Limb (tissue), 2 donors: ENCODE results near the gene TTC8.
"Not testable (repeated sequence)": the region's sequence is repeated elsewhere in the genome, so short reads cannot be mapped to it uniquely, and the experiment has no call there.

ENCODE experiments used
- DNase-seq, 2 donors: peaks; one replicate each; pipeline ENCODE4 v3.0.0-alpha.2; 2016; ENCODE audit errors: extremely low spot score in 2 of 2

Gene TTC8

GRCh38 chr14:88825078-88825458, 617 bp downstream of the TTC8 start:
- DNase-seq, result no peak

GRCh38 chr14:88825503-88825902, 1.1 kb downstream of the TTC8 start:
- DNase-seq, result no peak

GRCh38 chr14:88829188-88829587, 4.7 kb downstream of the TTC8 start:
- DNase-seq, result no peak

DNA sequence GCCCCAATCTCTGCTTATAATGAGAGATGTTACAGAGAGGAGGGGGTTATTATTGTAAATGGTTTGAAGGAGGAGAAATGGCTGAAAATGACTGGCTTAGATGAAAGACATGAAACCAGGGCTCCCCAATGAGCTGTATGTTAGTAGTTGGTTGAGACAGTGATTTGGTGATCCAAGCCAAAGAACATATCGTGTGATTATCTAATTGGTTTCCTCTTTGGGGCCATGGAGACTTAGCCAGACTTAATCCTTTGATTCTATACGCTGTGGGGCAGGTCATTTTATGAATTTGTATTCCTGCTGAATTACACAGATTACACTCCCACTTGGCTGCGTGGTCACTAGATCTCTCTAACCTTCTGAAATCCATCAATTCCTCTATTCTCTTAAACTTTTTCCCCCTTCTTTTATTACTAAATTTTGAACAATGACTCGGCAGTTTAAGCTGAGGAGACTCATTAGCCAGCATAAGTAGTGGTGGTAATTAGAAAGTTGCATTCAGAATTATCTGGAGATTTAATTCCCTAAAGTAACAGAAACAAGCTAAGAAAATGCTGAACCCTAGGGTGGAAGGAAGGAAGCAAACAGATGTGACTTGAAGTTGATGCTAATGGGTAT, 5.3 kb downstream of the TTC8 start:
- DNase-seq, result no peak

- no peak for DNase-seq
Observed at GRCh38 chr14:88831284-88831683, 6.8 kb downstream of the TTC8 start.

GRCh38 chr14:88834883-88835431, 10.5 kb downstream of the TTC8 start:
- peak in 1 of 2 donors; percentile 22 for DNase-seq

- DNase-seq, result no peak
Observed at GRCh38 chr14:88835661-88836060, 11.2 kb downstream of the TTC8 start.

DNA sequence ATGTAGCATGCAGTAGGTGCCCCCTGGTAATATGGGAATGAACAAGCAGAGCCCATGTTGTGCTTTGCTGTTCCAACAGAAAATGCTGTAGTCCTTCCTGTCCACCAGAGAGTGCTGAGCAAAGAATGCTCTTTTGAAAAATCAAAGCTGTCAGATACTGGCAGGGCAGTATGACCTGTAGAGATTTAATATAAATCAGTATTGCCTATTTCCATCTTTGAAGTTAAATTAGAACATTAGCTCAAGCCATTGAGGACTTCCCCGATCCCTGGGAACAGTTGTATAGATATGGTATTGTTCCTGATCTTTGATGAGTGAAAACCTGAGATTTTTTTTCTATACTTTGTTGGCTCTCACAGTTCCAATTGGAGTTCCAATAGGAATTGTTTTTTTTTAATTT, 13.0 kb downstream of the TTC8 start:
- DNase-seq, result no peak

- DNase-seq, result no peak
Observed at GRCh38 chr14:88838015-88838414, 13.6 kb downstream of the TTC8 start.

DNA sequence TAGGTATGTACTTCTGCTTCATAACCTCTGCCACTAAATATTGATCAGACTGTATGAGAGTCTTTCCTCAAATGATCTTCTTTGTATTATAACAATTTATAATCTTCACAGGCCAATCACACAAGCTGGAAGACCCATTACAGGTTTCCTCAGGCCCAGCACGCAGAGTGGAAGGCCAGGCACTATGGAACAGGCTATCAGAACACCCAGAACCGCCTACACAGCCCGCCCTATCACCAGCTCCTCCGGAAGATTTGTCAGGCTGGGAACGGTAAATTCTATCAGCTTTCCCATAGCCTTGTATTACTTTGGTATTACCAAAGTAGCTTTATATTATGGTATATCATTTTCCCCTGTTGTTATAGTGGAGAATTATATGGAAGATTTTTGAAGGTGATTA, 16.5 kb downstream of the TTC8 start:
- DNase-seq, result no peak

GRCh38 chr14:88841741-88842140, 17.3 kb downstream of the TTC8 start:
- no peak for DNase-seq

DNA sequence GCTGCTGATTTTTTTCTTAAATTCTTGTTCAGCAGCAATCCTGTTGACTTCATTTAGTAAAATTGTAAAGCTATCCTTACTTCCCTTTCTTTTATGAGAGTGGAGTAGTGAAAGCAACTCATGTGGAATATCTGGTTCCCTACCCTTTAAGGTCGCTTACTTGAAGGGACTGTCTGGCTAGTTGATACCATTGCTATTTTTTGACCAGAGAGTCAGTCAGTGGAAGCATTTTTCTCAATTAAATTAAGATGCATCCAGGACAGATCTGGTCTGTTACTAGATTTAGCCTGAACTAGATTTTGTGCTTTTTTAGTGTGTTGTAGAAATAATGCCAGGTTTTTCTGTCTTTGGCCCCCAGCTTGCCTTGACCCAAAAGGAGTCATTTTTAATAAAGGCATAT, 18.0 kb downstream of the TTC8 start:
- no peak for DNase-seq

DNA sequence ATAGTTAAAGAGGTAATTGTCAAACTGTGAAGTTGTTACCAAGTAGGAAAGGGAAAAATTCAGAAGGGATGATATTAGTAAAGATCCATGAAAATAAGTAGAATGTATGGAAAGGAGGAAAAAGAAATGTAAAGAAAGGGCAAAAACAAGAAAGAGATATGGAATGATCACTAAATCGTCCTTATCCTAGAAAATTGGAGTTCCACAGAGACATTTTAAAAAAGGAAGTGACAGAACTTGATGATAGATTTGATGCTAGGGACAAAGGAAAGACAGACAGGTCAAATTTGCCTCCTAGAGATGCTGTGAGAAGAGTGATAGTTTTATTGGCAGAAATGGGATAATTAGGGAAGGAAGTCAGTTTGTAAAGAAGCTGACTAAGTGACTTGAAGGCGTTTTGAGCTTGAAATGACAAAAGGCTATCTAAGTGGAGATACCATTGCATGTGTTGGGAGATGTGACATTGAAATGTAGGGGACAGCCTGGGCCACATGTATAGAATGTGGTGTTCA, 20.6 kb downstream of the TTC8 start:
- no peak for DNase-seq

DNA sequence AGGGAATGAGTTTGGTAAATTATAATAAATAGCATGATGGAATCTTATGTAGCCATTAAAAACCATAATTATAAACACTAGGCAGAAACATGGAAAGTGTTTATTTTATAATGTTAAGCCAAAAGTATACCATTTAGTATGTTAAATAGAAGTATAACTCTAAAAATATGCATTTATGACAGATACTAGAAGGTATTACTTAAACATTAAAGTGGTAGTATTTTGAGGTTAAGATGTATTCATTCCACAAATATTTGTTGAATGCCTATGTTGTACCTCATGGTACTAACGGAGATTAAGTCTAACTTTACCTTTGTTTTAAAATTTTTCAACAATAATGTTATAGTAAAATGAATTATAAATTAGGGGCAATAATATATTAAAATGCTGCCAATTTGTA, 24.1 kb downstream of the TTC8 start:
- no peak for DNase-seq

- no peak for DNase-seq
Observed at GRCh38 chr14:88849716-88850115, 25.3 kb downstream of the TTC8 start.

- no peak for DNase-seq
Observed at GRCh38 chr14:88851587-88851986, 27.1 kb downstream of the TTC8 start.

- DNase-seq, result no peak
Observed at GRCh38 chr14:88852632-88853031, 28.2 kb downstream of the TTC8 start.

DNA sequence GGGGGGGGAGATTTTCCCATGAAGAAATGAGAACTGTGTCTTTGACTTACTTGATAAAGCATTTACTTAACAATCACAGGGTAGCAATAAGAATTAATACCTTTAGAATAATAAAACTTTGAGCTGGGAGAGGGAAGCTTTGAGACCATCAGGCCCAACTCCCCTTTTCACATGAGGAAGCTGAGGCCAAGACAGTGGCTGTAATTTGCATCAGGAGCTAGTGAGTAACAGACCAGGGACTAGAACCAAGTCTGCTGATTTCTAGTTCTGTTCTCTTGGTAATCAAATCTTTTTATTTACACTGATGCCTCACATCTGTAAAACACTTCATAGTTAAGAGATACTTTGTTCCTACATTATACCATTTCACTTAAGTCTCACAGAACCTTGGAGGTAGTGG, 28.7 kb downstream of the TTC8 start:
- DNase-seq, result no peak

DNA sequence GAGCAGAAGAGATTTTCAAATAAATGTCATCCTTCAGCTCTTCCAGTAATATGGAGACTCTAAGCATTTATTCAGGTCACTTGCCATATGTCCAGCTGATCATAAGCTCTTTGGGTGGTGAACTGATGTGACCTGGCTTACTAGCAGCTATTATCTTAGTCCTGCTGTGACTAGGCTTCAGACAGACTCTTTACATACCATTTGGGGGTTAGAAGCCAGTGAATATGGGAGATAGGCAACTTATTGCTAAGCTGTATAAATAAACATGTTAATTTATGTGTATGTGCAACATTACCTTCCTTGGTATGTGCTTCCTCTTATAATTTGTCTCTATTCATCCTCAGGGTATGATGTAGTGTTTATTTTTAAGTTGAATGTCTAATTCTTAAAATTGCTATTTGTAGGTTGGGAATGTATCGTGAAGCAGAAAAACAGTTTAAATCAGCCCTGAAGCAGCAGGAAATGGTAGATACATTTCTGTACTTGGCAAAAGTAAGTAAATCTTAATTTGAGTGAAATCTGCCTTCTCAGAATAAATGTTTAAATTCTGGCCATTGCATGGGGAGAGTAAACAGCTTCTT, 32.4 kb downstream of the TTC8 start:
- no peak for DNase-seq

DNA sequence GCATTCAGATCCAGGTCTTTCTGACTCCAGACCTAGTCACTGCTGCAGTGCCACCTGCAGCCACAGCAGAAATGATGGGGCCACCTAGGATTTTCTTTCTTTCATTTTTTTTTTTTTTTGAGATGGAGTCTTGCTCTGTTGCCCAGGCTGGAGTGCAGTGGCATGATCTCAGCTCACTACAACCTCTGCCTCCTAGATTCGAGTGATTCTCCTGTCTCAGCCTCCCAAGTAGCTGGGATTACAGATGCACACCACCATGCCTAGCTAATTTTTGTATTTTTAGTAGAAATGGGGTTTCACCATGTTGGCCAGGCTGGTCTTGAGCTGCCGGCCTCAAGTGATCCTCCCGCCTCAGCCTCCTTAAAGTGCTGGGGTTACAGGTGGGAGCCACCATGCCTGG, 33.4 kb downstream of the TTC8 start:
- DNase-seq, result not testable (repeated sequence)

DNA sequence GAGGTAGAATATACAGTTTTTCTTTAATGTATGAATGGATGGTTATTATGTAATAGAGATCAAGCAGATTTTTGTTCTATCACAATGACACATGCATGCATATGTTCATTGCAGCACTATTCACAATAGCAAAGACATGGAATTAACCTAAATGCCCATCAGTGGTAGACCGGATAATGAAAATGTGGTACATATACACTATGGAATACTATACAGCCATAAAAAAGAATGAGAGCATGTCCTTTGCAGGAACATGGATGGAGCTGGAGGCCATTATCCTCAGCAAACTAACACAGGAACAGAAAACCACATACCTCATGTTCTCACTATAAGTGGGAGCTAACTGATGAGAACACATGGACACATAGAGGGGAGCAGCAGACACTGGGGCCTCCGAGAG, 34.7 kb downstream of the TTC8 start:
- DNase-seq, result not testable (repeated sequence)

GRCh38 chr14:88863167-88863566, 38.7 kb downstream of the TTC8 start:
- no peak for DNase-seq

DNA sequence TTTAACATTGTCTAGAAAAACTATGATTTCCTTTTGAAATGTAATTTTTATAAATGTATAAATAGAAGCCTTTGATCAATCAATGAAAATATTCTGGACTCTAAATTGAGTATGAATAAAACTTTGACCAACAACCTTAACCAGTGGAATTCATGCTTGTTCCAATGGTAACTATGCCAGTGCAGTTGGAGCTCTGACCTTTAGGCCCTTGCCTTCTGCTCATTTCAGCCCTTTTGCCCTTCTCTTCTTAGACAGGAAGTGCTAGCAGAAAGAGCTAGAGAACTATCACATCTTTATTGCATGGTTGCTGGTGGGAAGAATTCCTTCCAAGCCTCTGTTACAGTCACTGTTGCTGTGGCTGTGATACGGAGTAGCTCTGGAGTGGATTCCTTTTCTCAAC, 39.7 kb downstream of the TTC8 start:
- DNase-seq, result no peak
